GM18909 (cell line): ENCODE data around the gene ZBTB3.
"Not testable (repeated sequence)": the region's sequence is repeated elsewhere in the genome, so short reads cannot be mapped to it uniquely, and the experiment has no call there.

Experiments
- ATAC-seq: cut with Tn5 transposase; IDR thresholded peaks from one replicate; pipeline ENCODE4 v1.9.1; 2021; ENCODE audit warnings: mild to moderate bottlenecking; ENCODE audit not compliant: unreplicated experiment, poor library complexity

Gene ZBTB3

GRCh38 chr11:62716816-62717215 is 37.1 kb downstream of the ZBTB3 start:
- ATAC-seq: no peak

- ATAC-seq: no peak
These were observed 37.8 kb downstream of the ZBTB3 start for GRCh38 chr11:62716206-62716605.

DNA sequence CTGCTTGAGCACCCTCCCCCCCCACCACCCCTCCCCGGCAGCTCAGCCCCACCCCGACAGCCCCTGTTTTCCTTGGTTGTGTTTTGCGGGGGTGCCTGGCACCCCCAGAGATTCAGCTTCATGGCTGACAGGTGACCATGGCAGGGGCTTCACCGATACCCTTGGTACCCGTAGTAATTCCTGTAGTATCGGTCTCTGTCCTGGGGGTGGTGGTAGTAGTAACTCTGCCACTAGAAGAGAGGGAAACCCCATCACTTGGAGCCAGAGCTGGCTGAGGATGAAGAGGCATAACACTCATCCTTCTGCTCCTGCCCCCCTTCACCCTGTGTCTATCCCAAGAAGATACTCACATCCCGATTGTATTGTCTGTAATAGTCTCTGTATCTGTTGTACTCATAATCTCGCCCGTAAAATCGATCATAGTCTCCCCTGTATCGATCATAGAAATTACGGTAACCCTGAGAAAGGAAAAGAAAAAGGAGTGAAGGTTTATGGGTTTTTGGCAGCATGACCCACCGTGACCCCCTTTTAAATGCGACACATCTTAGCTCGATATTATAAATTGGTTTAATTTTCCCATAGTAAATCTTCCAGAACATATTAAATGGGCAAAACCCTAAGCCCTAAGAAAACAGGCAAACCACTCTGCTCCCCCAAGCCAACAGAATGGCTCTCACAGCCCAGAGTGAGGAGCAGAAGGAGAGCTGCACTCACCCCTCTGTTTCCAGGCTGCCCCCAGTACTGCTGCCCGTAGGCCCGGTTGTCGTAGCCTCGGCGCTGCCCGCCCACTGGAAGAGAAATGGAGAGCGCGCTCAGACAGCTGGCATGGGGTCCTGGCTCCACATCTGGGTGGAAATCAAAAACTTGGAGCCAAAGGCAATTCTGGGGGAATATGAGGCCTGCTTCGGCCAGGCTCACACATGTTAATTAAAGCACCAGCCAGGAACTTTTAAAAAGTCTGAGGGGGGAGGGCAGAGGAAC is 38.5 kb downstream of the ZBTB3 start:
- ATAC-seq: no peak

- ATAC-seq: no peak
These were observed 40.6 kb downstream of the ZBTB3 start for GRCh38 chr11:62713343-62713742.

DNA sequence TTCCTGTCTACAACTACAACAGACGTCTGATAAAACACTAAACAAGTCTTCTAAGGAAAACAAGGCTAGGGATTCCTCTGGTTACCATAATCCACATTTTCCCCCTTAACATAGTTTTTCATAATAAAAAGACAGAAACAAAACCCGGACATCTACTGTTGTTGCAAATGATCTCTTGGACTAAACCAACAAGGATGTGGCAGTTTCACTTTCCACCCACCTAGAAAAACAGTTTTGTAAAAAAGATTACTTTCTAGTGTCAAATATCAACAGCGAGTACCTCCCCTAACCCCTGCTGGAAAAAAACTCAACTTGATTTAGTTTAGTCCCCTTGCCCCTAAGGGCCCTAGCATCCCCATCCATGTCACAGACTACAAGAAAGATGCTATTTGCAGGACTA is 41.1 kb downstream of the ZBTB3 start:
- no peak for ATAC-seq

DNA sequence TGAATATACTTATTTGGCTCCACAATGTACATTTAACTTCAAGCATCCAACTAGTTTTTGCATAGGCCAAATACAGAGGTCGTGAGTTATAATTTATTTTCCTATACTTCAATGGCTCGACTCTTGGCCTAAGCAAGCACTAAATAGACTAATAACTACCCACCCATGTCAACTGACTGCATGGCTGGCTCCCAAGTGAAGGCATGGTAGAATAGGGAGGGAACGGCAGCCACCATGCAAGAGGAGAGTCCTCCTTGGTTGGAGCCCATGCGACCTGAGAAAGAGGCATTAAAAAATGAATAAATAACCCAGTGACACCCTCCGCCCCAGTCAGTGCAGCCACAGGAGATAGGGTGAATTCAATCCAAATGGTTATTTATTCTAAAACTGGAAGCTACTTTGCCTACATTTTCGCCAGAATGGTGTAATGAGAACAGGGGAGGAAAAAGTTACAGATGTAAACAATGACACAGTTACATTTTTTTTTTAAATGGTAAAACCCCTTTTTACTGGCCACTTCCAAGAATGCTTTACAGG is 41.6 kb downstream of the ZBTB3 start:
- ATAC-seq: no peak

GRCh38 chr11:62710001-62710345 is 44.0 kb downstream of the ZBTB3 start:
- no peak for ATAC-seq

DNA sequence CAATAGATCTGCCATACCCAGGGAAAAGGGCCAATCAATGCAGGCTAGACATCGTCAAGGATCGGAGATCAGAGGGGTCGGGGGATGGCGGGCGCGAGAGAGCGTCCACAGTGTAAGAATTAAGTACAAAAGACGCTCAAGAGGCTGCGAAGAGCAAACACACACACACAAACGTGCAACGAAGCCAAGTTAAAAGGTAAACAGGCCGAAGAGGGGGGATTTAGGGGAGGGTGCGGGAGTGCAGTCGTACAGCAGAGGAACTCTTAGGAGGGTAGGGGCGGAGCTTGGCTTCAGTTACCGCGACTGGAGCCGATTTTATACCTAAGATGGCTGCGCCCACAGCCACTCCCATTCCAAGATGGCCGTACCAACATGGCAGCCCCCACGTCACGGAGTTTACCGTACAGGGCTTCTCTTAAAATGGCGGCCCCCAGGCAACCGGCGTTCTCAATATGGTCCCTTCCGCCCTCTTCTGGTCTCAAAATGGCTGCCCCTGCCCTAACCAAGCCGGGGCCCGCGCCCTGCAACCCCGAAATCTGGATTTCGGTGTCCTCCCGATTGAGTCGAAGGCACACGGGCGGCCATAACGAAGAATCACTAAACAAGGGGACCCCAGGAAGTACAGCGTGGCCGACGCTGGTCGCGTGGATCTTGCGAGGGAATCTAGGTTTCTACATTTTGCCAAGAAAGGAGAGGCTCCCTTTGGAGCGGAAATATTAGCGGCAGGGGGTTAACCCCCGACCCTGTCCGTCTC is 44.5 kb downstream of the ZBTB3 start:
- peak; percentile 64 for ATAC-seq

GRCh38 chr11:62708793-62709192 is 45.2 kb downstream of the ZBTB3 start:
- ATAC-seq: peak; percentile 4

GRCh38 chr11:62708392-62708791 is 45.6 kb downstream of the ZBTB3 start:
- no peak for ATAC-seq

- no peak for ATAC-seq
These were observed 46.6 kb downstream of the ZBTB3 start, which contains the start of the genes BSCL2 and GNG3 for GRCh38 chr11:62707277-62707861. BSCL2 (minus strand) TSS chr11:62707424; CDS start chr11:62707195, 229 bp downstream. GNG3 (plus strand) TSS chr11:62707676; CDS start chr11:62708296, 620 bp downstream.

DNA sequence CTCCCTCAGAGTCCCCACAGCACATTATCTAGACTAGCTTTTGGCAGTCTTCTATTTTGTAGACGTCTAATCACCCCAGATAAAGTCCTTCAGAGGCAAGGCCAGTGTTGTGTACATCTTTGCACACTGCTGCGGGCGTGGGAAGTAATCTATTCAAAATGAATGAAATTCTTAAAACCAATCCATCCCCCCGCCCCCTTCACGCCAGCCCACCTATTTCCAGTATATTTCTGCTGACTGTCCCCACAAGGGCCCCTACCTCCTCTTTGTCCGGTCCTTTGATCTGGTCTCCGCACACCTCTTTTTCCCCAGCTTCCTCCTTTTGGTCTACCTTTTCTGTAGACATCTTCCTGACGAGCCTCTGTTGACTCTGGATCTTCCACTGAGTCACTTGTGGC is 47.1 kb downstream of the ZBTB3 start:
- ATAC-seq: no peak

- ATAC-seq: peak; percentile 68
These were observed 47.8 kb downstream of the ZBTB3 start for GRCh38 chr11:62705880-62706849.

- no peak for ATAC-seq
These were observed 48.5 kb downstream of the ZBTB3 start for GRCh38 chr11:62705413-62705812.

- ATAC-seq: not testable (repeated sequence)
These were observed 50.0 kb downstream of the ZBTB3 start for GRCh38 chr11:62703921-62704320.

DNA sequence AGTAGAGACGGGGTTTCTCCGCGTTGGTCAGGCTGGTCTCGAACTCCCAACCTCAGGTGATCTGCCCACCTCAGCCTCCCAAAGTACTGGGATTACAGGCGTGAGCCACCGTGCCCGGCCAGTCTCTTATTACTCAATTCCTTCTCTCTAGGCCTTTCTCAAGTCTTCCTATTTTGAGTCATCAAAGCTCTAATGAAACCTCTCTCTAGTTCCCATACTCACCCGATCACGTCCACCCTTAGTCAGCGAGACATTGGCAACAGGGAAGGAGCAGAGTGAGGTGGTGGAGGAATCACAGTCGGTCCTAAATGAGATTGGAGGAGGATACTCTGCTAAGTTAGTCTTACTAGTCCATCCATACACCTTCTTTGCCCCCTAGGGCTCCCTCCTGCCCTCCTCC is 51.7 kb downstream of the ZBTB3 start:
- no peak for ATAC-seq
